HepG2 (cell line): ENCODE measurements around the gene DYNLL2. TPM values are rescaled to one million over a fixed set of nuclear protein-coding genes. Genes with fewer than 3 reads are reported as not detected.

Experiments used
- ATF5 ChIP-seq: sonication (generic); formaldehyde crosslinking; IDR thresholded peaks from 2 replicates; pipeline ENCODE4 v1.4.0; 2020; ENCODE audit warnings: mild to moderate bottlenecking, low read depth, missing genetic modification reagents
- CREM ChIP-seq, 2 experiments: sonication (generic) in 1 of 2; formaldehyde crosslinking in 1 of 2; IDR thresholded peaks; 2 replicates each; pipeline versions ENCODE4 v1.4.0 to v1.6.1; 2016 to 2020; ENCODE audit warnings: antibody characterized with exemption in 1 of 2, mild to moderate bottlenecking in 1 of 2, missing genetic modification reagents in 1 of 2
- HDAC1 ChIP-seq: sonication (generic); formaldehyde crosslinking; IDR thresholded peaks from 2 replicates; pipeline ENCODE4 v1.5.1; 2020; ENCODE audit warnings: mild to moderate bottlenecking, missing genetic modification reagents
- HINFP ChIP-seq: sonication (generic); formaldehyde crosslinking; IDR thresholded peaks from 2 replicates; pipeline ENCODE4 v1.4.0; 2020; ENCODE audit warnings: low read depth, mild to moderate bottlenecking, missing genetic modification reagents
- MEIS1 ChIP-seq: sonication (generic); formaldehyde crosslinking; IDR thresholded peaks from 2 replicates; pipeline ENCODE4 v1.9.0; 2021; ENCODE audit warnings: mild to moderate bottlenecking, missing genetic modification reagents, moderate library complexity, borderline replicate concordance
- NFE2 ChIP-seq: sonication (generic); formaldehyde crosslinking; IDR thresholded peaks from 2 replicates; pipeline ENCODE4 v1.4.0; 2020; ENCODE audit warnings: missing genetic modification reagents
- PCBP1 ChIP-seq: fragments of 200-400 bp; formaldehyde crosslinking; IDR thresholded peaks from 2 replicates; pipeline ENCODE4 v1.6.1; 2017; ENCODE audit warnings: mild to moderate bottlenecking, low read depth, low read length, borderline replicate concordance
- PLRG1 ChIP-seq: fragments of 450-650 bp; conservative IDR thresholded peaks from 2 replicates; pipeline ENCODE4 v1.6.1; 2016
- SATB2 ChIP-seq: sonication (generic); formaldehyde crosslinking; IDR thresholded peaks from 2 replicates; pipeline ENCODE4 v1.5.0; 2020; ENCODE audit warnings: missing genetic modification reagents
- SETDB1 ChIP-seq: sonication (generic); formaldehyde crosslinking; IDR thresholded peaks from 2 replicates; pipeline ENCODE4 v1.5.1; 2020; ENCODE audit warnings: missing genetic modification reagents, mild to moderate bottlenecking, borderline replicate concordance
- TCF7 ChIP-seq: sonication (generic); IDR thresholded peaks from 2 replicates; pipeline ENCODE4 v1.6.1; 2016; ENCODE audit warnings: antibody characterized with exemption, low read depth
- TEAD3 ChIP-seq: optimal IDR thresholded peaks from 2 replicates; pipeline ENCODE3; 2016; ENCODE audit warnings: borderline replicate concordance
- YY1 ChIP-seq: IDR thresholded peaks from 2 replicates; pipeline ENCODE4 v1.6.1; 2011; ENCODE audit warnings: low read length, low read depth, moderate library complexity, mild to moderate bottlenecking; ENCODE audit not compliant: insufficient read depth, insufficient replicate concordance
- ZBTB8A ChIP-seq: sonication (generic); formaldehyde crosslinking; IDR thresholded peaks from 2 replicates; pipeline ENCODE4 v1.4.0; 2020; ENCODE audit warnings: mild to moderate bottlenecking, low read depth, missing genetic modification reagents, borderline replicate concordance
- ZNF329 ChIP-seq: sonication (generic); formaldehyde crosslinking; IDR thresholded peaks from 2 replicates; pipeline ENCODE4 v1.9.0; 2021; ENCODE audit warnings: low read depth, mild to moderate bottlenecking, missing genetic modification reagents
- ZNF484 ChIP-seq: sonication (generic); formaldehyde crosslinking; IDR thresholded peaks from 2 replicates; pipeline ENCODE4 v1.5.1; 2020; ENCODE audit warnings: mild to moderate bottlenecking, low read depth, missing genetic modification reagents, borderline replicate concordance
- ZNF605 ChIP-seq: sonication (generic); formaldehyde crosslinking; IDR thresholded peaks from 2 replicates; pipeline ENCODE4 v1.8.0; 2022; ENCODE audit warnings: mild to moderate bottlenecking, missing genetic modification reagents
- ZNF891 ChIP-seq: sonication (generic); formaldehyde crosslinking; IDR thresholded peaks from 2 replicates; pipeline ENCODE4 v1.5.0; 2020; ENCODE audit warnings: mild to moderate bottlenecking, missing genetic modification reagents
- polyA plus RNA-seq, 8 experiments: library from polyadenylated mRNA; depleted of rRNA in 3 of 8; stranded (reverse) in 7 of 8; unstranded in 1 of 8; fragments of >200 nt; fragmentation: Illumina TruSeq in 4 of 8; extraction: Trizol in 4 of 8; gene quantifications; 2 replicates each; pipeline versions ENCODE4 v1.2.1 to v1.2.3, GENCODE V29; 2011 to 2016; ENCODE audit warnings: low read depth in 4 of 8, missing spikeins in 1 of 8, mixed read lengths in 1 of 8; ENCODE audit not compliant: insufficient read depth in 1 of 8
- total RNA-seq, 5 experiments: library from RNA; depleted of rRNA; stranded (reverse); fragments of >200 nt; fragmentation: Illumina TruSeq; extraction: Trizol; gene quantifications; 2 replicates each; pipeline ENCODE4 v1.2.3, GENCODE V29; 2016; ENCODE audit warnings: low read depth in 1 of 5
- TF ChIP-seq, protein P1 (sequence below): IDR thresholded peaks from 2 replicates; pipeline ENCODE4 v1.6.1; 2016; ENCODE audit warnings: low read depth, control low read depth
- TF ChIP-seq, protein P2 (sequence below): sonication (generic); formaldehyde crosslinking; IDR thresholded peaks from 2 replicates; pipeline ENCODE4 v1.4.0; 2020; ENCODE audit warnings: missing genetic modification reagents
- TF ChIP-seq, protein P3 (sequence below): sonication (generic); formaldehyde crosslinking; conservative IDR thresholded peaks from 2 replicates; pipeline ENCODE4 v1.4.0; 2020; ENCODE audit warnings: missing genetic modification reagents

DYNLL2 gene
- total and polyA plus RNA-seq, 2 of the 13 experiments (the other 11 are each of a cell fraction or from before 2014, with no cell fraction given): 9.5 to 29.0 TPM

GRCh38 chr17:58112970-58113631, 29.9 kb downstream of the DYNLL2 start (continued):
- TF ChIP-seq YY1 (no peak), TCF7 (no peak), SATB2 (CRISPR knock-in tag) (no peak), PLRG1 (no peak), ZNF605 (CRISPR knock-in tag) (peak; percentile 44; the same call in 1 of the 2 replicates), PCBP1 (no peak), SETDB1 (CRISPR knock-in tag) (no peak), NFE2 (CRISPR knock-in tag) (no peak), HDAC1 (CRISPR knock-in tag) (0 out of 2 replicates have a peak, but pooled peaks have one; percentile 17), ZNF484 (no peak), TEAD3 (CRISPR knock-in tag) (peak; percentile 42), CREM (IDR thresholded peaks at IDR 0.05) (no peak), CREM (CRISPR knock-in tag; IDR thresholded peaks at IDR 0.05) (no peak), MEIS1 (CRISPR knock-in tag) (0 out of 2 replicates have a peak, but pooled peaks have one; percentile 73), ATF5 (0 out of 2 replicates have a peak, but pooled peaks have one; percentile 52), ZBTB8A (no peak), ZNF329 (CRISPR knock-in tag) (no peak), HINFP (CRISPR knock-in tag) (0 out of 2 replicates have a peak, but pooled peaks have one; percentile 34), ZNF891 (CRISPR knock-in tag) (no peak)
- TF ChIP-seq, protein P1, sequence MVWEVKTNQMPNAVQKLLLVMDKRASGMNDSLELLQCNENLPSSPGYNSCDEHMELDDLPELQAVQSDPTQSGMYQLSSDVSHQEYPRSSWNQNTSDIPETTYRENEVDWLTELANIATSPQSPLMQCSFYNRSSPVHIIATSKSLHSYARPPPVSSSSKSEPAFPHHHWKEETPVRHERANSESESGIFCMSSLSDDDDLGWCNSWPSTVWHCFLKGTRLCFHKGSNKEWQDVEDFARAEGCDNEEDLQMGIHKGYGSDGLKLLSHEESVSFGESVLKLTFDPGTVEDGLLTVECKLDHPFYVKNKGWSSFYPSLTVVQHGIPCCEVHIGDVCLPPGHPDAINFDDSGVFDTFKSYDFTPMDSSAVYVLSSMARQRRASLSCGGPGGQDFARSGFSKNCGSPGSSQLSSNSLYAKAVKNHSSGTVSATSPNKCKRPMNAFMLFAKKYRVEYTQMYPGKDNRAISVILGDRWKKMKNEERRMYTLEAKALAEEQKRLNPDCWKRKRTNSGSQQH: no peak
- TF ChIP-seq, protein P2, sequence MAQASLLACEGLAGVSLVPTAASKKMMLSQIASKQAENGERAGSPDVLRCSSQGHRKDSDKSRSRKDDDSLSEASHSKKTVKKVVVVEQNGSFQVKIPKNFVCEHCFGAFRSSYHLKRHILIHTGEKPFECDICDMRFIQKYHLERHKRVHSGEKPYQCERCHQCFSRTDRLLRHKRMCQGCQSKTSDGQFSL: no peak
- TF ChIP-seq, protein P3, sequence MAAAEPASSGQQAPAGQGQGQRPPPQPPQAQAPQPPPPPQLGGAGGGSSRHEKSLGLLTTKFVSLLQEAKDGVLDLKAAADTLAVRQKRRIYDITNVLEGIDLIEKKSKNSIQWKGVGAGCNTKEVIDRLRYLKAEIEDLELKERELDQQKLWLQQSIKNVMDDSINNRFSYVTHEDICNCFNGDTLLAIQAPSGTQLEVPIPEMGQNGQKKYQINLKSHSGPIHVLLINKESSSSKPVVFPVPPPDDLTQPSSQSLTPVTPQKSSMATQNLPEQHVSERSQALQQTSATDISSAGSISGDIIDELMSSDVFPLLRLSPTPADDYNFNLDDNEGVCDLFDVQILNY (CRISPR knock-in tag): no peak
